ENCODE measurements around the gene FGFR1OP2. TPM values are rescaled to one million over a fixed set of nuclear protein-coding genes. Genes with fewer than 3 reads are reported as not detected.

The FGFR1OP2 gene
- total and polyA plus RNA-seq, 4 donors, result 11.9 to 76.0 (median 27.6) TPM

DNA sequence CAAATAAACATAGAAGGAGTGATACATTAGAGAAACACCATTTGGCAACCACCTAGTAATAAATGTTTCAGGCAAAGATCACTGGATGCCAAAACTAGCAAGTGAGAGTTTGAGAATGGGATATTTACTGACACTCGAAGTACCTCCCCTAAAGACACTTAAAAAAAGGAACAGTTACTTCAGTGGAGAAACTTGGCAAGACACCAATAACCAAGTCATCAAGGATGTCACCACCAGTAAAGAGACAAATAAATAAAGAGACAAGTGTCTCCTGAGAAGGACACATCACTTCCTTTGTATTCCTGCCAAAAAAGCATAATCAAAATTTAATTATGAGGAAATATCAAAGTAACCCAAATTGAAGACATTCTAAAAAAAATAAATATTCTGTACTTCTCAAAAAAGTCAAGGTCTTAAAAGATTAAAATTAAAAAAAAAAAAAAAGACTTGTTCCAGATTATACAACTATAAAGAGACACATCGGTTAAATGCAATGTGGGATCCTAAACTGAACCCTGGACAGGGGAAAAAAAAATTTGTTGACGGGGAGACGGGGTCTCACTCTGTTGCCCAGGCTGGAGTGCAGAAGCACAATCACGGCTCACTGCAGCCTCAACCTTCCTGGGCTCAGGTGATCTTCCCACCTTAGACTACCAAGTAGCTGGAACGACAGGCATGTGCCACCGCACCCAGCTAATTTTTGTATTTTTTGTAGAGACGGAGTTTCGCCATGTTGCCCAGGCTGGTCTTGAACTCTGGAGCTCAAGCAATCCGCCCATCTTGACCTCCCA is 49.6 kb downstream of the FGFR1OP2 start (continued):
- TF ChIP-seq, protein P1, sequence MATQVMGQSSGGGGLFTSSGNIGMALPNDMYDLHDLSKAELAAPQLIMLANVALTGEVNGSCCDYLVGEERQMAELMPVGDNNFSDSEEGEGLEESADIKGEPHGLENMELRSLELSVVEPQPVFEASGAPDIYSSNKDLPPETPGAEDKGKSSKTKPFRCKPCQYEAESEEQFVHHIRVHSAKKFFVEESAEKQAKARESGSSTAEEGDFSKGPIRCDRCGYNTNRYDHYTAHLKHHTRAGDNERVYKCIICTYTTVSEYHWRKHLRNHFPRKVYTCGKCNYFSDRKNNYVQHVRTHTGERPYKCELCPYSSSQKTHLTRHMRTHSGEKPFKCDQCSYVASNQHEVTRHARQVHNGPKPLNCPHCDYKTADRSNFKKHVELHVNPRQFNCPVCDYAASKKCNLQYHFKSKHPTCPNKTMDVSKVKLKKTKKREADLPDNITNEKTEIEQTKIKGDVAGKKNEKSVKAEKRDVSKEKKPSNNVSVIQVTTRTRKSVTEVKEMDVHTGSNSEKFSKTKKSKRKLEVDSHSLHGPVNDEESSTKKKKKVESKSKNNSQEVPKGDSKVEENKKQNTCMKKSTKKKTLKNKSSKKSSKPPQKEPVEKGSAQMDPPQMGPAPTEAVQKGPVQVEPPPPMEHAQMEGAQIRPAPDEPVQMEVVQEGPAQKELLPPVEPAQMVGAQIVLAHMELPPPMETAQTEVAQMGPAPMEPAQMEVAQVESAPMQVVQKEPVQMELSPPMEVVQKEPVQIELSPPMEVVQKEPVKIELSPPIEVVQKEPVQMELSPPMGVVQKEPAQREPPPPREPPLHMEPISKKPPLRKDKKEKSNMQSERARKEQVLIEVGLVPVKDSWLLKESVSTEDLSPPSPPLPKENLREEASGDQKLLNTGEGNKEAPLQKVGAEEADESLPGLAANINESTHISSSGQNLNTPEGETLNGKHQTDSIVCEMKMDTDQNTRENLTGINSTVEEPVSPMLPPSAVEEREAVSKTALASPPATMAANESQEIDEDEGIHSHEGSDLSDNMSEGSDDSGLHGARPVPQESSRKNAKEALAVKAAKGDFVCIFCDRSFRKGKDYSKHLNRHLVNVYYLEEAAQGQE (IDR thresholded peaks at IDR 0.05), result no peak
- TF ChIP-seq GABPA (IDR thresholded peaks at IDR 0.05 in 1 of 2, conservative IDR thresholded peaks at IDR 0.05 in 1 of 2) (no peak), HNF4G (IDR thresholded peaks at IDR 0.05) (no peak), NR2F2 (IDR thresholded peaks at IDR 0.05) (no peak)

DNA sequence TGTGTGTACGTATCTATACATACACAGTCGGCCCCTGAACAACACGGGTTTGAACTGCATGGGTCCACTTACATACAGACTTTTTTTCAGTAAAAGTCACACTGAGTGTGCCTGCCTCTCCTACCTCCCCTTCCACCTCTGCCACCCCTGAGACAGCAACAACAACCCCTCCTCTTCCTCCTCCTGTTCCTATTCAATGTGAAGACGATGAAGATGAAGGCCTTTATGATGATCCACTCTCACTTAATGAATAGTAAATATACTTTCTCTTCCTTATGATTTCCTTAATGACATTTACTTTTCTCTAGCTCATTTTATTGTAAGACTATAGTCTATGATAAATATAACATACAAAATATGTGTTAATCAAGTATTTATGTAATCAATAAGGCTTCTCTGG is 50.4 kb downstream of the FGFR1OP2 start:
- TF ChIP-seq RAD21 (IDR thresholded peaks at IDR 0.05) (no peak), NR2F2 (IDR thresholded peaks at IDR 0.05) (no peak), YY1 (IDR thresholded peaks at IDR 0.05) (no peak), FOXA1 (IDR thresholded peaks at IDR 0.05) (no peak), TAF1 (conservative IDR thresholded peaks at IDR 0.05) (no peak), GABPA (IDR thresholded peaks at IDR 0.05 in 1 of 2, conservative IDR thresholded peaks at IDR 0.05 in 1 of 2) (no peak), SP1 (IDR thresholded peaks at IDR 0.05) (no peak), RXRA (IDR thresholded peaks at IDR 0.05) (no peak), HNF4G (IDR thresholded peaks at IDR 0.05) (no peak)
- TF ChIP-seq, protein P2, sequence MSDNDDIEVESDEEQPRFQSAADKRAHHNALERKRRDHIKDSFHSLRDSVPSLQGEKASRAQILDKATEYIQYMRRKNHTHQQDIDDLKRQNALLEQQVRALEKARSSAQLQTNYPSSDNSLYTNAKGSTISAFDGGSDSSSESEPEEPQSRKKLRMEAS (IDR thresholded peaks at IDR 0.05), result no peak
- TF ChIP-seq, protein P1 (IDR thresholded peaks at IDR 0.05), result no peak
- TF ChIP-seq, protein P3, sequence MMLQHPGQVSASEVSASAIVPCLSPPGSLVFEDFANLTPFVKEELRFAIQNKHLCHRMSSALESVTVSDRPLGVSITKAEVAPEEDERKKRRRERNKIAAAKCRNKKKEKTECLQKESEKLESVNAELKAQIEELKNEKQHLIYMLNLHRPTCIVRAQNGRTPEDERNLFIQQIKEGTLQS (IDR thresholded peaks at IDR 0.05), result no peak
- no peak overlapping the region for H3K9ac ChIP-seq (ENCODE audit: low read depth in 1 of 2, low read length in 2 of 2)
- H3K9me3 ChIP-seq (ENCODE audit: control insufficient read depth in 4 of 4, low read length in 3 of 4), result no peaks in the 10 kb centered on the region
- no peak for DNase-seq (ENCODE audit: low spot score)
- H3K27me3 ChIP-seq (ENCODE audit: control insufficient read depth in 4 of 4, insufficient read depth in 4 of 4, low read length in 3 of 4), result no peaks in the 10 kb centered on the region
- H3K4me1 ChIP-seq (ENCODE audit: control insufficient read depth in 4 of 4, insufficient read depth in 4 of 4, low read length in 3 of 4), result peaks cover 0 to 6% (median 2%) of the 10 kb centered on the region in 4 donors
- no peak overlapping the region for H3K27ac ChIP-seq (ENCODE audit: low read depth in 1 of 2, low read length in 2 of 2)
- H3K4me3 ChIP-seq (ENCODE audit: low read depth in 1 of 3, low read length in 3 of 3), result no peak overlapping the region
- 90% methylated on average over 4 of the region's 4 CpGs for WGBS
- peaks cover 0 to 22% (median 11%) of the 10 kb centered on the region in 4 donors for H3K36me3 ChIP-seq (ENCODE audit: control insufficient read depth in 4 of 4, insufficient read depth in 3 of 4, low read depth in 1 of 4, low read length in 3 of 4)

All from liver (tissue), 9 donors.